Measurements from ENCODE around the gene ARHGAP4. TPM values are rescaled to one million over a fixed set of nuclear protein-coding genes. Genes with fewer than 3 reads are reported as not detected.

Gene ARHGAP4
- total and polyA plus RNA-seq, 4 donors, result 34.2 to 114 (median 80.4) TPM

DNA sequence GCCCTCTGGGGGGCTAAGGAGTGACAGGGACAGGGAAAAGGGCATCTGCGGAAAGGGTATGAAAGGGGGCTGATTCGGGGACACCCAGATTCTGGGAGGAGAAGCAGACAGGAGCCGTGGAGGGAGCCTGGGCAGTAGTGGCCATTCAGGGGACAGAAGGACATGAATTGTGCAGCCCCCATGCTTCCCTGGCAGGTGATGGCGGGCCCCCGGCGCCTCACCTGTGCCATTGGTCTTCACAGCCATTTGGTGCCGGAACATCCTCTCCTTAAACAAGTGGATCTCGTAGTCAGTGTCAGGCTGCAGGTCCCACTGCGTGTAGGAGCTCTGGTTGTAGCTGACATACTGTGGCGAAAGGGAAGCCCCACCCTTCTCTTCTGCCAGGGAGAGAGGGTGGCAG, 62.0 kb downstream of the ARHGAP4 start:
- TF ChIP-seq, protein P1, sequence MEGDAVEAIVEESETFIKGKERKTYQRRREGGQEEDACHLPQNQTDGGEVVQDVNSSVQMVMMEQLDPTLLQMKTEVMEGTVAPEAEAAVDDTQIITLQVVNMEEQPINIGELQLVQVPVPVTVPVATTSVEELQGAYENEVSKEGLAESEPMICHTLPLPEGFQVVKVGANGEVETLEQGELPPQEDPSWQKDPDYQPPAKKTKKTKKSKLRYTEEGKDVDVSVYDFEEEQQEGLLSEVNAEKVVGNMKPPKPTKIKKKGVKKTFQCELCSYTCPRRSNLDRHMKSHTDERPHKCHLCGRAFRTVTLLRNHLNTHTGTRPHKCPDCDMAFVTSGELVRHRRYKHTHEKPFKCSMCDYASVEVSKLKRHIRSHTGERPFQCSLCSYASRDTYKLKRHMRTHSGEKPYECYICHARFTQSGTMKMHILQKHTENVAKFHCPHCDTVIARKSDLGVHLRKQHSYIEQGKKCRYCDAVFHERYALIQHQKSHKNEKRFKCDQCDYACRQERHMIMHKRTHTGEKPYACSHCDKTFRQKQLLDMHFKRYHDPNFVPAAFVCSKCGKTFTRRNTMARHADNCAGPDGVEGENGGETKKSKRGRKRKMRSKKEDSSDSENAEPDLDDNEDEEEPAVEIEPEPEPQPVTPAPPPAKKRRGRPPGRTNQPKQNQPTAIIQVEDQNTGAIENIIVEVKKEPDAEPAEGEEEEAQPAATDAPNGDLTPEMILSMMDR (IDR thresholded peaks at IDR 0.05; ENCODE audit: control extremely low read depth, extremely low read depth), result no peak
- Histone ChIP-seq H3K27ac (ENCODE audit: low read depth in 1 of 2, low read length in 1 of 2) (no peak overlapping the region), H3K4me3 (no peak overlapping the region), H3K36me3 (ENCODE audit: control insufficient read depth in 4 of 4, insufficient read depth in 4 of 4, low read length in 4 of 4) (no peaks in the 10 kb centered on the region), H3K27me3 (ENCODE audit: control insufficient read depth in 3 of 3, insufficient read depth in 3 of 3, low read length in 2 of 3) (peaks cover 2 to 11% (median 4%) of the 10 kb centered on the region in 3 donors), H3K9ac (ENCODE audit: insufficient read depth in 1 of 2, low read length in 2 of 2) (no peak overlapping the region), H3K4me1 (ENCODE audit: control insufficient read depth in 5 of 5, insufficient read depth in 5 of 5, low read length in 5 of 5) (no peaks in the 10 kb centered on the region), H3K9me3 (ENCODE audit: control insufficient read depth in 4 of 4, insufficient read depth in 3 of 4, low read length in 3 of 4) (peaks cover 0 to 3% (median 0%) of the 10 kb centered on the region in 4 donors)
- no peak for DNase-seq
- 86 to 99% methylated on average over 9 to 10 of the region's 10 CpGs for WGBS, 2 donors
- ATAC-seq (ENCODE audit: insufficient read depth, low FRiP score), result no peak

DNA sequence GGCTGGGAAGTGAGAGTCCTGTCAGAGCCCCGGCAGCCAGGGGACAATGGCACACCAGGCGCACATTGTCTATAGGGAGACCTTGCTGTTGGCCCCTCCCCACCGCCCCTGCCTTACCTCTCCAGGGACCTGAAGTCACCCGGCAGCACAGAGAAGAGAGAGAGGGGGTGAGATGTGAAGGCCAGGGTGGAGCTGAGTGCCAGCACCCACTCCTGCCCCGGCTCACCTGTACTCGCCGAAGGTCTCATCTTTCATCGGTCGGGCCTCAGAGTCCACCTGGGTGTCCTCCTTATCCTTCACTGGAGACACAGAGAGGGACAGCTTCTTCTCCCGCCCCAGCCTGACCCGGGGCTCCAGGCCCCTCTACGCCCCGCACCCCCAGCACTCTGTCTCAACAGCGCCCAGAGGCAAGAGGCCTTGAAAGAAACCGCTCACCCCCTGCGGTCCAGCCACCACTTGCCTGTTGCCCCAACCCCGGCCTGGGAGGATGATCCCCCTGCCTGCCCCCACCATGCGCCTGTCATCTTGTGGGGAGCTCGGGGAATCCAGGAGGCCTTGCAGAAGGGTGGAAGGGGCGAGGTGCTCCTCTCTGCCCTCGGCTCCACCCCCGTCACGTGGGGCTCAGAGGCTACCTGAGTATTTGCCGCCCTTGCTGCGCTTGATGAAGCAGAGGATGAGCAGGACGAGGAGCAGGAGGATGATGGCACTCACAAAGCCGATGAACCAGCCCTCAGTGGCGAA, 62.6 kb downstream of the ARHGAP4 start:
- Histone ChIP-seq H3K27ac (ENCODE audit: low read depth in 1 of 2, low read length in 1 of 2) (no peak overlapping the region), H3K36me3 (ENCODE audit: control insufficient read depth in 4 of 4, insufficient read depth in 4 of 4, low read length in 4 of 4) (no peaks in the 10 kb centered on the region), H3K27me3 (ENCODE audit: control insufficient read depth in 3 of 3, insufficient read depth in 3 of 3, low read length in 2 of 3) (peaks cover 2 to 13% (median 4%) of the 10 kb centered on the region in 3 donors), H3K9me3 (ENCODE audit: control insufficient read depth in 4 of 4, insufficient read depth in 3 of 4, low read length in 3 of 4) (peaks cover 0 to 3% (median 0%) of the 10 kb centered on the region in 4 donors), H3K4me1 (ENCODE audit: control insufficient read depth in 5 of 5, insufficient read depth in 5 of 5, low read length in 5 of 5) (no peaks in the 10 kb centered on the region), H3K4me3 (no peak overlapping the region), H3K9ac (ENCODE audit: insufficient read depth in 1 of 2, low read length in 2 of 2) (no peak overlapping the region)
- DNase-seq (no peak), ATAC-seq (ENCODE audit: insufficient read depth, low FRiP score) (no peak)
- WGBS, 2 donors, result 72 to 74% methylated on average over 22 to 28 of the region's 28 CpGs
- TF ChIP-seq, protein P1 (IDR thresholded peaks at IDR 0.05; ENCODE audit: control extremely low read depth, extremely low read depth), result no peak

DNA sequence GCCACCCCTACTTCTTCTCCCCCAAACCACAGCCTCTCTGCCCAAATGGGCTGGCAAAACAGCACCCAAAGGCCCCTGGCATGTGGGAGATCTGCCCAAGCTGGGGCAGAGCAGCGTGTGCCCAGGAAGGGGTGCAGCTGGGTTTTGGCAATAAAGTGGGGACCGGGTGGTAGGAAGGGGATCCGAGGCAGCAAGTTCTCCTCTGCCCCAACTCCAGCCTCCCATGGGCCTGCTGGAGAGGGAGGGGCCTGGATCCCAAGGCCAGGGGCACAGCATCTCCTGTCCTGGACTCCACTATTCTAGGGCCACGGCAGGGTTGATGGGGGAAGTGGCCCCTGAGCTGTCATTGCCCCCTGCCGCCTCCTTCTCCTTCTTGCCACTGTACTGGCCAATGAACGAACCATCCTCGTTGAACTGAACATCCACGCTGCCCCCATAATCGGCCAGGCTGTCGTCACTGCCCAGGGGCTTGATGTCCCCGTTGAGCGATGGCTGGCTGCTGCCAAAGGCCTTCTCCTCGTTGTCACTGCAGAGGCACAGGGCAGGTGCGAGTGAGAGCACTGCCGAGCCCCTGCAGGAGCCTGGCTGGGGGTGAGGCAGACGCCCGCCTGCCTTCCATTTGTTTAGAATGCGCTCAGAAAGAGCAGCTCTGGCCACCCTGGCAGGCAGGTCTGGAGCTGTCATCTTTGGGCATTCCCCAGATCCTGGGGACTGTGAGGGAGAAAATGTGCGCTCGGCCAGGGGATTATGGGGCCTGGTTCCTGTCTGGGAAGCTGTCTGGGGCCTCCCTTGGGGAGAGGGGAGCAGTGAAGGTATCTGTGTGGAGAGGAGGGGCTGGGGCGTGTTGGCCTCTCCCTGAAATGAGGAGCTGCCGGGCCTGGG, 63.5 kb downstream of the ARHGAP4 start:
- 57 to 72% methylated on average over 13 to 22 of the region's 22 CpGs for WGBS, 2 donors

More for the DNA sequence above, 63.5 kb downstream of the ARHGAP4 start:
- Histone ChIP-seq H3K9me3 (ENCODE audit: control insufficient read depth in 4 of 4, insufficient read depth in 3 of 4, low read length in 3 of 4) (peaks cover 0 to 4% (median 0%) of the 10 kb centered on the region in 4 donors), H3K27me3 (ENCODE audit: control insufficient read depth in 3 of 3, insufficient read depth in 3 of 3, low read length in 2 of 3) (peaks cover 2 to 18% (median 4%) of the 10 kb centered on the region in 3 donors), H3K4me3 (no peak overlapping the region), H3K9ac (ENCODE audit: insufficient read depth in 1 of 2, low read length in 2 of 2) (no peak overlapping the region), H3K27ac (ENCODE audit: low read depth in 1 of 2, low read length in 1 of 2) (no peak overlapping the region), H3K4me1 (ENCODE audit: control insufficient read depth in 5 of 5, insufficient read depth in 5 of 5, low read length in 5 of 5) (no peaks in the 10 kb centered on the region), H3K36me3 (ENCODE audit: control insufficient read depth in 4 of 4, insufficient read depth in 4 of 4, low read length in 4 of 4) (no peaks in the 10 kb centered on the region)
- DNase-seq (no peak), ATAC-seq (ENCODE audit: insufficient read depth, low FRiP score) (no peak)
- TF ChIP-seq, protein P1 (IDR thresholded peaks at IDR 0.05; ENCODE audit: control extremely low read depth, extremely low read depth), result no peak

Measured in lung (tissue), 12 donors.